Cardiac fibroblast (primary cell): ENCODE results near the gene TM7SF2.

ENCODE experiments used
- DNase-seq, 2 donors: peaks; one replicate each; pipeline versions ENCODE4 v3.0.0 to v3.0.0-alpha.2; 2010; ENCODE audit warnings: low read depth in 2 of 2
- H3K4me3 ChIP-seq, 2 donors: replicated peaks in 1 of 2; 1 replicate in 1 of 2; 2 replicates in 1 of 2; pipeline ENCODE4 v1.5.1; 2011; ENCODE audit warnings: low read depth in 2 of 2, low read length in 2 of 2, mild to moderate bottlenecking in 2 of 2, moderate library complexity in 1 of 2
- CTCF ChIP-seq: IDR thresholded peaks from one replicate; pipeline ENCODE4 v1.5.1; 2011; ENCODE audit warnings: low read depth, mild to moderate bottlenecking, low read length, inconsistent platforms

TM7SF2 gene

GRCh38 chr11:65151331-65151899, 39.7 kb downstream of the TM7SF2 start:
- H3K4me3 ChIP-seq: no peak overlapping the region
- no peak for DNase-seq
- no peak for TF ChIP-seq CTCF

- no peak overlapping the region for H3K4me3 ChIP-seq
- DNase-seq: no peak
- TF ChIP-seq CTCF: no peak
These were observed 40.5 kb downstream of the TM7SF2 start for GRCh38 chr11:65152122-65152521.

- no peak for TF ChIP-seq CTCF
- DNase-seq: no peak
- H3K4me3 ChIP-seq: no peak overlapping the region
These were observed 44.6 kb downstream of the TM7SF2 start for GRCh38 chr11:65156256-65156655.

- no peak for DNase-seq
- H3K4me3 ChIP-seq: no peak overlapping the region
- TF ChIP-seq CTCF: no peak
These were observed 45.3 kb downstream of the TM7SF2 start for GRCh38 chr11:65156926-65157325.

GRCh38 chr11:65157336-65157735, 45.7 kb downstream of the TM7SF2 start:
- no peak for TF ChIP-seq CTCF
- no peak for DNase-seq
- H3K4me3 ChIP-seq: no peak overlapping the region

- no peak for TF ChIP-seq CTCF
- H3K4me3 ChIP-seq: no peak overlapping the region
- DNase-seq: no peak
These were observed 47.3 kb downstream of the TM7SF2 start for GRCh38 chr11:65159012-65159411.

GRCh38 chr11:65160643-65161042, 49.0 kb downstream of the TM7SF2 start:
- no peak for TF ChIP-seq CTCF
- no peak for DNase-seq
- no peak overlapping the region for H3K4me3 ChIP-seq
